AG04450 (cell line): ENCODE results near the gene SLC26A8. TPM values are rescaled to one million over a fixed set of nuclear protein-coding genes. Genes with fewer than 3 reads are reported as not detected.

Experiments
- CTCF ChIA-PET: fragments of 300-600, 350-600 bp; formaldehyde crosslinking; extraction: SDS; loops from one replicate; lab custom pipeline; 2022; ENCODE audit warnings: antibody characterized with exemption, inconsistent platforms; lab: Charles Lee
- POLR2A ChIA-PET: fragments of 350-600 bp; formaldehyde crosslinking; extraction: SDS; loops from one replicate; lab custom pipeline; 2021; ENCODE audit warnings: antibody characterized with exemption, inconsistent platforms; lab: Yijun Ruan, JAX
- DNase-seq: peaks from one replicate; pipeline ENCODE4 v3.0.0-alpha.2; 2011; ENCODE audit warnings: low read depth, low spot score
- H3K27ac ChIP-seq: one replicate; pipeline ENCODE4 v1.5.1; 2012; ENCODE audit warnings: low read depth, low read length, control low read depth
- H3K27me3 ChIP-seq: one replicate; pipeline ENCODE4 v1.6.0; 2012; ENCODE audit warnings: low read length; ENCODE audit not compliant: control insufficient read depth, insufficient read depth
- H3K4me3 ChIP-seq: 2 replicates; pipeline ENCODE4 v1.5.1; 2011; ENCODE audit warnings: mild to moderate bottlenecking, low read depth, low read length, control low read depth
- H3K9me3 ChIP-seq: 2 replicates; pipeline ENCODE4 v1.5.1; 2012; ENCODE audit warnings: low read length; ENCODE audit not compliant: control insufficient read depth, insufficient read depth
- polyA plus RNA-seq: library from polyadenylated mRNA; depleted of rRNA; stranded (reverse); fragments of >200 nt; gene quantifications from 2 replicates; pipeline ENCODE4 v1.2.3, GENCODE V29; 2011
- TF ChIP-seq, protein P1 (sequence below): IDR thresholded peaks from 2 replicates; pipeline ENCODE4 v1.5.1; 2011; ENCODE audit warnings: low read depth, low read length, control low read depth, inconsistent platforms

The SLC26A8 gene
- polyA plus RNA-seq, 1 experiment: not detected

DNA sequence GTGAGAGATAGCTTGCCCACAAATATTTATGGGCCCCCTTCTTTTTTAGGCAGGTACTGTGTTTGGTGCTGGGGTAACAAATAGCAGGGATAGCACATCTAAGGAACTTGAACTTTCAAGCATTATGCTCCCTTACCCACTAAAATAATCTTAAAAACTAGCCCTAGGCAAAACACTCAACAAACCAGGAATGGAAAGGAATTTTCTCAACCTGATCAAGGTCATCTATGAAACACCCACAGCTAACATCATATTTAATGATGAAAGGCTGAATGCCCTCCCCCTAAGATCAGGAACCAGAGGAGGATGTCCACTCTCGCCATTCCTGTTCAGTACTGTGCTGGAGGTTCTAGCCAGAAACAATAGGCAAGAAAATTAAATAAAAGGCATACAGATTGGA is 94.8 kb downstream of the SLC26A8 start:
- no peaks in the 10 kb centered on the region for H3K27me3 ChIP-seq
- H3K4me3 ChIP-seq: no peak overlapping the region
- no peaks in the 10 kb centered on the region; the same call in 1 of the 2 replicates for H3K9me3 ChIP-seq
- no peak overlapping the region for H3K27ac ChIP-seq
- TF ChIP-seq, protein P1, sequence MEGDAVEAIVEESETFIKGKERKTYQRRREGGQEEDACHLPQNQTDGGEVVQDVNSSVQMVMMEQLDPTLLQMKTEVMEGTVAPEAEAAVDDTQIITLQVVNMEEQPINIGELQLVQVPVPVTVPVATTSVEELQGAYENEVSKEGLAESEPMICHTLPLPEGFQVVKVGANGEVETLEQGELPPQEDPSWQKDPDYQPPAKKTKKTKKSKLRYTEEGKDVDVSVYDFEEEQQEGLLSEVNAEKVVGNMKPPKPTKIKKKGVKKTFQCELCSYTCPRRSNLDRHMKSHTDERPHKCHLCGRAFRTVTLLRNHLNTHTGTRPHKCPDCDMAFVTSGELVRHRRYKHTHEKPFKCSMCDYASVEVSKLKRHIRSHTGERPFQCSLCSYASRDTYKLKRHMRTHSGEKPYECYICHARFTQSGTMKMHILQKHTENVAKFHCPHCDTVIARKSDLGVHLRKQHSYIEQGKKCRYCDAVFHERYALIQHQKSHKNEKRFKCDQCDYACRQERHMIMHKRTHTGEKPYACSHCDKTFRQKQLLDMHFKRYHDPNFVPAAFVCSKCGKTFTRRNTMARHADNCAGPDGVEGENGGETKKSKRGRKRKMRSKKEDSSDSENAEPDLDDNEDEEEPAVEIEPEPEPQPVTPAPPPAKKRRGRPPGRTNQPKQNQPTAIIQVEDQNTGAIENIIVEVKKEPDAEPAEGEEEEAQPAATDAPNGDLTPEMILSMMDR: no peak
- DNase-seq: no peak
- POLR2A ChIA-PET: no interaction called here
- CTCF ChIA-PET: interaction anchor here (1.1 kb wide), 1 partner anchor 305 kb away, joined by 3 read pairs; no protein-coding TSS in a partner anchor

DNA sequence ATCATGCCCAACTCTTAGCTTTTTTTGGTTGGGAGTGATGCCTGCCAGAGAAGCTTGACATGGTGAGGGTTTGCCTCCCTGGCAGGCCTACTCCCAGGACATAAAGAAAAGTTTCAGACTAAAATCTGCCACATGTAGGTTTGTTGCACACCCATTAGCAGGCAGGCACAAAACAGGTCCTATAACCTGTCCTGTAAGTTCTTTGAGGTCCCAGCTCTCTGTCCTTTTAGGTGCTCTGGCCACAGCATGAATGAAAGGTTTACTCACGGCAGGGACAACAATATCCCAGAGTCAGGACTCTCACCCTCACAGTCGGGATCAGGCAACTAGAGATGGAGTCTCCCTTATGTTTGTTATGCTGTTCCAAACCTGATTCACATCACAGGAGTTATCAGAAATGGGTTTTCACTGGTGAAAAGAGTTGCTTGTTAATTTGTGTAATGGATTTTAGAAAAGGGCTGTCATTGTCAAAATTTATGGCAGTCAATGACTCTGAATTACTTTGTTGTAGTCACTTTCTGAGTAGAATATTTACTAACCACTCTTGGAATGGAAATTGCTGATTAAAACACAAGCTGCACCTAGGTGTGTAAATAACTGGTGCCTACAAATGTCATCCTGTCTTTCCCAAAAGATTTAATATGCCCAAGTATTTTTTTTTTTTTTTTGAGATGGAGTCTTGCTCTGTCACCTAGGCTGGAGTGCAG is 97.8 kb downstream of the SLC26A8 start:
- DNase-seq: no peak
- Histone ChIP-seq H3K27me3 (no peaks in the 10 kb centered on the region), H3K9me3 (no peaks in the 10 kb centered on the region; the same call in 1 of the 2 replicates), H3K27ac (no peak overlapping the region), H3K4me3 (no peak overlapping the region)
- TF ChIP-seq, protein P1: no peak
- ChIA-PET POLR2A (interaction anchor here (0.6 kb wide), 1 partner anchor 115 kb away, joined by 3 read pairs; no protein-coding TSS in a partner anchor), CTCF (interaction anchor here (0.7 kb wide), 1 partner anchor 168 kb away, joined by 3 read pairs; no protein-coding TSS in a partner anchor)

GRCh38 chr6:35925961-35926360 is 98.5 kb downstream of the SLC26A8 start:
- no peaks in the 10 kb centered on the region for H3K27me3 ChIP-seq
- TF ChIP-seq, protein P1: no peak
- ChIA-PET POLR2A (interaction anchor here (0.6 kb wide), 1 partner anchor 115 kb away, joined by 3 read pairs; no protein-coding TSS in a partner anchor), CTCF (interaction anchor here (0.7 kb wide), 1 partner anchor 169 kb away, joined by 3 read pairs; no protein-coding TSS in a partner anchor)
- H3K9me3 ChIP-seq: no peaks in the 10 kb centered on the region
- DNase-seq: no peak
- no peak overlapping the region for H3K27ac ChIP-seq
- no peak overlapping the region for H3K4me3 ChIP-seq

- DNase-seq: no peak
- ChIA-PET POLR2A (interaction anchor here (0.7 to 1.3 kb wide), 2 partner anchors 12 to 104 kb away, joined by 4 to 8 read pairs; partner anchors contain the start of gene MAPK14), CTCF (interaction anchor here (0.6 kb wide), 1 partner anchor 167 kb away, joined by 5 read pairs; no protein-coding TSS in a partner anchor)
- H3K27me3 ChIP-seq: no peaks in the 10 kb centered on the region
- TF ChIP-seq, protein P1: no peak
- H3K27ac ChIP-seq: no peak overlapping the region
- H3K4me3 ChIP-seq: no peak overlapping the region
- no peaks in the 10 kb centered on the region for H3K9me3 ChIP-seq
Measured at GRCh38 chr6:35924146-35924545, 100.3 kb downstream of the SLC26A8 start.

- TF ChIP-seq, protein P1: no peak
- Histone ChIP-seq H3K9me3 (no peaks in the 10 kb centered on the region), H3K27me3 (no peaks in the 10 kb centered on the region), H3K27ac (no peak overlapping the region), H3K4me3 (no peak overlapping the region)
- POLR2A ChIA-PET: no interaction called here
- no peak for DNase-seq
- CTCF ChIA-PET: interaction anchor here (1.7 kb wide), 1 partner anchor 173 kb away, joined by 5 read pairs; no protein-coding TSS in a partner anchor
Measured at GRCh38 chr6:35922139-35922554, 102.3 kb downstream of the SLC26A8 start.
